ENCODE data around the gene METTL2B. TPM values are rescaled to one million over a fixed set of nuclear protein-coding genes. Genes with fewer than 3 reads are reported as not detected.

The METTL2B gene
- total RNA-seq, 1 experiment from 2014 or later = 44.3 TPM

- H3K9me3 ChIP-seq (ENCODE audit: control insufficient read depth, low read depth, low read length) = no peaks in the 10 kb centered on the region
- H2AFZ ChIP-seq (ENCODE audit: low read length) = no peak overlapping the region
- H3K23me2 ChIP-seq (ENCODE audit: insufficient read length, low read depth, low read length, poor library complexity, severe bottlenecking) = no peaks in the 10 kb centered on the region
- no peak overlapping the region for H3K14ac ChIP-seq (ENCODE audit: insufficient read depth, low read length)
- H2BK120ac ChIP-seq (ENCODE audit: low read depth, low read length, poor library complexity, severe bottlenecking) = no peak overlapping the region
- no peak overlapping the region for H3K27ac ChIP-seq (ENCODE audit: insufficient read length, low read depth, low read length)
- H2BK5ac ChIP-seq (ENCODE audit: insufficient read length, low read length) = no peak overlapping the region
- H3K79me2 ChIP-seq (ENCODE audit: insufficient read depth, low read length) = no peaks in the 10 kb centered on the region
- H3K27ac Mint-ChIP-seq = no peak overlapping the region
- H3K27me3 ChIP-seq (ENCODE audit: insufficient read depth, low read length) = no peaks in the 10 kb centered on the region
- no peak overlapping the region for H3K4me3 Mint-ChIP-seq
- H4K91ac ChIP-seq (ENCODE audit: insufficient read length, low read depth, low read length) = no peak overlapping the region
- no peak overlapping the region for H2BK12ac ChIP-seq (ENCODE audit: insufficient read length, low read depth, low read length)
- no peak for TF ChIP-seq CTCF (conservative IDR thresholded peaks at IDR 0.05)
- H3K56ac ChIP-seq (ENCODE audit: insufficient read length, low read depth, low read length) = no peak overlapping the region
- no peak for DNase-seq
- H4K5ac ChIP-seq (ENCODE audit: insufficient read length, low read depth, low read length) = no peak overlapping the region
- H3K23ac ChIP-seq (ENCODE audit: insufficient read length, low read depth, low read length) = no peak overlapping the region
- no peak overlapping the region for H2BK20ac ChIP-seq (ENCODE audit: low read depth, low read length, poor library complexity, severe bottlenecking)
- H3K18ac ChIP-seq (ENCODE audit: insufficient read length, low read depth, low read length) = no peak overlapping the region
- peaks cover 3 to 8% of the 10 kb centered on the region in 2 experiments; a peak in 3 of 4 replicates for H3K4me1 Mint-ChIP-seq
- H3K4me2 ChIP-seq (ENCODE audit: insufficient read depth, insufficient read length, low read length) = no peak overlapping the region
- H3K79me1 ChIP-seq (ENCODE audit: insufficient read depth, low read depth, low read length, poor library complexity, severe bottlenecking) = no peaks in the 10 kb centered on the region
- no CpG with 5 or more reads among the region's 7 CpGs for WGBS (ENCODE audit: extremely low coverage, insufficient read length, low lambda C conversion rate)
- H3K27me3 Mint-ChIP-seq (ENCODE audit: low read depth) = peaks cover 5% of the 10 kb centered on the region
- H3K36me3 Mint-ChIP-seq (ENCODE audit: insufficient read depth in 1 of 3, low read depth in 3 of 3) = no peaks in the 10 kb centered on the region
- H3T11ph ChIP-seq (ENCODE audit: low read length) = no peak overlapping the region
- no peak overlapping the region for H2AK5ac ChIP-seq (ENCODE audit: insufficient read length, low read length)
- no peak overlapping the region for H2BK15ac ChIP-seq (ENCODE audit: low read depth, low read length)
- H3K4ac ChIP-seq (ENCODE audit: low read depth, low read length) = no peak overlapping the region
- no peaks in the 10 kb centered on the region for H3K9me3 Mint-ChIP-seq
- no peaks in the 10 kb centered on the region for H3K4me1 ChIP-seq (ENCODE audit: insufficient read depth, low read length)
- H4K20me1 ChIP-seq (ENCODE audit: control insufficient read depth, insufficient read depth, insufficient read length) = no peaks in the 10 kb centered on the region
- H4K8ac ChIP-seq (replicated peaks; ENCODE audit: insufficient read length, low read depth, low read length) = no peak overlapping the region
- H3K9ac ChIP-seq (ENCODE audit: extremely low read depth, insufficient read length, low read length) = no peak overlapping the region
Measured at GRCh38 chr7:128443831-128444600, 32.5 kb upstream of the METTL2B start.

Data from H9 (cell line).